Liver (tissue), 3 donors: Measurements from ENCODE around the gene ITGA11.

Source experiments
- CTCF ChIP-seq: fragments of 150-350 bp; IDR thresholded peaks from 2 replicates; pipeline ENCODE4 v1.5.1; 2017; ENCODE audit warnings: improper control_type of control experiment, low read depth, low read length; ENCODE audit not compliant: missing input control
- GABPA ChIP-seq, 2 donors: IDR thresholded peaks in 1 of 2; conservative IDR thresholded peaks in 1 of 2; 2 replicates each; pipeline ENCODE4 v1.6.1; 2016; ENCODE audit warnings: antibody characterized with exemption in 2 of 2, mild to moderate bottlenecking in 1 of 2, moderate library complexity in 1 of 2
- NR2F2 ChIP-seq: IDR thresholded peaks from 2 replicates; pipeline ENCODE4 v1.6.1; 2016; ENCODE audit warnings: antibody characterized with exemption
- RAD21 ChIP-seq, 2 donors: IDR thresholded peaks; 2 replicates each; pipeline ENCODE4 v1.6.1; 2016; ENCODE audit warnings: antibody characterized with exemption in 2 of 2, mild to moderate bottlenecking in 2 of 2
- RXRA ChIP-seq, 2 donors: IDR thresholded peaks; 2 replicates each; pipeline ENCODE4 v1.6.1; 2017 to 2018; ENCODE audit warnings: antibody characterized with exemption in 2 of 2, mild to moderate bottlenecking in 1 of 2
- TAF1 ChIP-seq: conservative IDR thresholded peaks from 2 replicates; pipeline ENCODE4 v1.6.1; 2016; ENCODE audit warnings: antibody characterized with exemption, mild to moderate bottlenecking
- YY1 ChIP-seq: IDR thresholded peaks from 2 replicates; pipeline ENCODE4 v1.6.1; 2016; ENCODE audit warnings: antibody characterized with exemption, mild to moderate bottlenecking
- ZBTB33 ChIP-seq: IDR thresholded peaks from 2 replicates; pipeline ENCODE4 v1.6.1; 2016; ENCODE audit warnings: antibody characterized with exemption
- donor health status: healthy.
- donor health status: healthy.

GRCh38 chr15:68373028-68373427, 58.9 kb downstream of the ITGA11 start:
- no peak for TF ChIP-seq CTCF
- no peak for TF ChIP-seq ZBTB33
- no peak for TF ChIP-seq YY1
- TF ChIP-seq NR2F2 = no peak
- no peak for TF ChIP-seq TAF1
- no peak for TF ChIP-seq RAD21 (IDR thresholded peaks at IDR 0.05)
- TF ChIP-seq RXRA (IDR thresholded peaks at IDR 0.05) = no peak
- TF ChIP-seq GABPA (IDR thresholded peaks at IDR 0.05 in 1 of 2, conservative IDR thresholded peaks at IDR 0.05 in 1 of 2) = no peak
